Measurements from ENCODE around the gene LARGE1. TPM values are rescaled to one million over a fixed set of nuclear protein-coding genes. Genes with fewer than 3 reads are reported as not detected.

The LARGE1 gene
- polyA plus RNA-seq, 1 experiment, result 8.5 TPM

- no peak for TF ChIP-seq CTCF (IDR thresholded peaks at IDR 0.05; ENCODE audit: insufficient read depth, low read depth, low read length)
- POLR2A ChIA-PET, result no interaction called here
- no peaks in the 10 kb centered on the region for H3K27me3 ChIP-seq (ENCODE audit: control insufficient read depth, insufficient read depth, low read length)
- H3K36me3 ChIP-seq (ENCODE audit: control insufficient read depth, insufficient read depth, low read length), result no peaks in the 10 kb centered on the region
- no peak for DNase-seq (ENCODE audit: low read depth)
- CTCF ChIA-PET, result no interaction called here
- no peak overlapping the region for H3K4me3 ChIP-seq (ENCODE audit: low read depth, low read length)
These were observed 47.1 kb downstream of the LARGE1 start for GRCh38 chr22:33873186-33873585.

GRCh38 chr22:33871935-33872334, 48.3 kb downstream of the LARGE1 start:
- DNase-seq (ENCODE audit: low read depth), result no peak
- ChIA-PET CTCF (no interaction called here), POLR2A (no interaction called here)
- no peak for TF ChIP-seq CTCF (IDR thresholded peaks at IDR 0.05; ENCODE audit: insufficient read depth, low read depth, low read length)
- no peak overlapping the region for H3K4me3 ChIP-seq (ENCODE audit: low read depth, low read length)
- H3K36me3 ChIP-seq (ENCODE audit: control insufficient read depth, insufficient read depth, low read length), result no peaks in the 10 kb centered on the region
- H3K27me3 ChIP-seq (ENCODE audit: control insufficient read depth, insufficient read depth, low read length), result no peaks in the 10 kb centered on the region

GRCh38 chr22:33869946-33870345, 50.3 kb downstream of the LARGE1 start:
- DNase-seq (ENCODE audit: low read depth), result no peak
- no peak overlapping the region for H3K4me3 ChIP-seq (ENCODE audit: low read depth, low read length)
- TF ChIP-seq CTCF (IDR thresholded peaks at IDR 0.05; ENCODE audit: insufficient read depth, low read depth, low read length), result no peak
- H3K27me3 ChIP-seq (ENCODE audit: control insufficient read depth, insufficient read depth, low read length), result no peaks in the 10 kb centered on the region
- POLR2A ChIA-PET, result no interaction called here
- CTCF ChIA-PET, result no interaction called here
- H3K36me3 ChIP-seq (ENCODE audit: control insufficient read depth, insufficient read depth, low read length), result no peaks in the 10 kb centered on the region

- H3K36me3 ChIP-seq (ENCODE audit: control insufficient read depth, insufficient read depth, low read length), result no peaks in the 10 kb centered on the region
- CTCF ChIA-PET, result interaction anchor here (0.9 kb wide), 1 partner anchor 349 kb away, joined by 4 read pairs; no protein-coding TSS in a partner anchor
- no peak overlapping the region for H3K4me3 ChIP-seq (ENCODE audit: low read depth, low read length)
- H3K27me3 ChIP-seq (ENCODE audit: control insufficient read depth, insufficient read depth, low read length), result no peaks in the 10 kb centered on the region
- POLR2A ChIA-PET, result no interaction called here
- TF ChIP-seq CTCF (IDR thresholded peaks at IDR 0.05; ENCODE audit: insufficient read depth, low read depth, low read length), result no peak
- no peak for DNase-seq (ENCODE audit: low read depth)
These were observed 52.3 kb downstream of the LARGE1 start for GRCh38 chr22:33867971-33868370.

- TF ChIP-seq CTCF (IDR thresholded peaks at IDR 0.05; ENCODE audit: insufficient read depth, low read depth, low read length), result no peak
- H3K36me3 ChIP-seq (ENCODE audit: control insufficient read depth, insufficient read depth, low read length), result no peaks in the 10 kb centered on the region
- no peak for DNase-seq (ENCODE audit: low read depth)
- POLR2A ChIA-PET, result no interaction called here
- H3K4me3 ChIP-seq (ENCODE audit: low read depth, low read length), result no peak overlapping the region
- CTCF ChIA-PET, result interaction anchor here (0.9 kb wide), 1 partner anchor 348 kb away, joined by 4 read pairs; no protein-coding TSS in a partner anchor
- no peaks in the 10 kb centered on the region for H3K27me3 ChIP-seq (ENCODE audit: control insufficient read depth, insufficient read depth, low read length)
These were observed 53.0 kb downstream of the LARGE1 start for GRCh38 chr22:33867118-33867866.

Measured in BJ (cell line).